Measurements from ENCODE around the gene CSF2RB.

Gene CSF2RB

DNA sequence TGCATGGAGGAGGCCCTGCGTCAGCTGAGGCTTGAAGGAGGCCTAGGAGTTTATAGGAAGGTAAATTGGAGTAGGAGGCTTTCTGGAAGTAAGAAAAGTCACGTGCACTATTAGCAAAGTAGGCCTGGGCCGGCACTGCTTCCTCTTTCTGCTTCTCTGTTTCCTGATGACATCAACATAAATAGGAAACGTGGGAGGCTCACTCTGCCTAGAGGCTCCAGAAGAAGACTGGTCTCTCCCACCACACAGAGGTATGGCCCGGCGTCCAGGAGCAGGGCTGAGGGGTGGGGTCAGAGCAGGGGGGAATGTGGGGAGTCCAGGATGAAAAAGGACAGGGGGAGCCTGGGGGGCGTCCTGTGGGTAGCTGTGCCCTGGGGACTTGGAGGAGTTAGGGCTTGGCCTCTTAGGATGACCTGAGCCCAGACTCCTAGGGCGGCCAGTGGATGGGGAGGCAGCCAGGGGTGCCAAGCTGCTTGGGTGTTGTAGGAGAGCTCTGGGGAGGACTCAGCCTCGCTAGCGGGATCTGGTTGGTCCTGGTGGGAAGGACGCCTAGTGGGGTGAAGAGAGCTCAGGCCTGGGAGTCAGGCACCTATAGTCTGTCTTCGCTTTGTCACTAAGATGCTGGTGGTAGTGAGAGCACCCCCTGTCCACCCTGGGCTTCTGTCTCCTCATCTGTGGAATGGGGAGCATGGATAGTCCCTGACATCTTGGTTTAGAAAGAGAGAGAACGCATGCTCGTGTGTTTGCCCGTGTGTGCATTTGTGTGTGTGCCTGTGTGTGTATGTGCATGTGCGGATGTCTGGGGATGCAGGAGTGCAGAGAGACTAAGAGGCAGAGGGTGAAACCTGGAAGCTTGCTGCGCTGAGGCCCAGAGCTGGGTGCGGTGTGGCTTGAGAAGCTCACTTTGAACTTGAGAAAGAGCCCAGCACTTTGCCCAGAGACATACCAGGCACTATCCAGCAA lies at the start of gene CSF2RB:
Gene CSF2RB, plus strand, starts transcription at position 202 of the 963 bp plus-strand sequence. CDS start 8,580 bp downstream, outside the sequence.
- no peak for DNase-seq

DNA sequence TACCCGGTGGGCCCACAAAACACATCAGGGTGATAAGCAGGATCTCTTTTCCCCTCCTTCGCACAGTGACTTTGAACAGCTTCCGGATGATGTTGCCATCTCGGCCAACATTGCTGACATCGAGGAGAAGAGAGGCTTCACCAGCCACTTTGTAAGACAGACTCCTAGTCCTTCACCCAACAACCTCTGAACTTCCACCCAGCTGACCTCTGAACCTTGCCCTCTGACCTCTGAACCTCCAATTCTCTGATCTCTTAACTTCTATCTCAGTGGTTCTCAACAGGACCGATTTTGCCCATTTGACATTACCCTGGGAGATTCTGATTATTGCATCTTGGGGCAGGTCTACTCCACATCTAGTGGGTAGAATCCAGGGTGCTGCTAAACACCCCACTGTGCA lies 49.4 kb upstream of the CSF2RB start:
- no peak for DNase-seq

DNA sequence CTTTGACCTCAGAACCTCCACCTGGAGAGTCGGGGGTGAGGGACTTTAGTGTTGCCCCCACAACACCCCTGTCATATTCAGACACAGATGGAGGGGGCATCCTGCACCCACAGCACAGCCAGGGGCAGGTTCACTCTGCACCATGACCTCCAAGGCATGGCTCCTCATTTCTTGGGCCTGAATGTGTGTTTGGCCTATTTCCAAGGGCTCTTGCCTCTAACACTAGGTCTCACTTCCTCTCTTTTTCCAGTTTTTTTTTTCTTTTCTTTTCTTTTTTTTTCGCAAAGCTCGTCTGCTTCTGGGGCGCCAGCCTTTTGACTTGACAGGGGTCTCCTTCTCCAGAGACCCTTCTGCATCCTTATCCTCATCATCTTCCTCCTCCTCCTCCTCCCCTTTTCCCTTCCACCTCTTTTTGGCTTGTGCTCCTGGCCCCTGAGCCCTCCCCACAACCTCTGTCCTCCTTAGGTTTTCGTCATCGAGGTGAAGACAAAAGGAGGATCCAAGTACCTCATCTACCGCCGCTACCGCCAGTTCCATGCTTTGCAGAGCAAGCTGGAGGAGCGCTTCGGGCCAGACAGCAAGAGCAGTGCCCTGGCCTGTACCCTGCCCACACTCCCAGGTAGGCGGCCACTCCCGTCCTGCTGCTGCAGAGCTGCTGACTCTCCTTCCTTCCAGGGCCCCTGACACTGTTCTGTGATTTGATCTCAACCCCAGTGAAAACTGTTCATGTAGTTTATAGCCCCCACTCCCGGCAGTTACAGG lies 48.8 kb upstream of the CSF2RB start:
- DNase-seq = no peak

- peak; percentile 90 for DNase-seq
These were observed 48.1 kb upstream of the CSF2RB start for GRCh38 chr22:36865346-36865745.

GRCh38 chr22:36867695-36868094 lies 45.7 kb upstream of the CSF2RB start:
- peak; percentile 17 for DNase-seq

DNA sequence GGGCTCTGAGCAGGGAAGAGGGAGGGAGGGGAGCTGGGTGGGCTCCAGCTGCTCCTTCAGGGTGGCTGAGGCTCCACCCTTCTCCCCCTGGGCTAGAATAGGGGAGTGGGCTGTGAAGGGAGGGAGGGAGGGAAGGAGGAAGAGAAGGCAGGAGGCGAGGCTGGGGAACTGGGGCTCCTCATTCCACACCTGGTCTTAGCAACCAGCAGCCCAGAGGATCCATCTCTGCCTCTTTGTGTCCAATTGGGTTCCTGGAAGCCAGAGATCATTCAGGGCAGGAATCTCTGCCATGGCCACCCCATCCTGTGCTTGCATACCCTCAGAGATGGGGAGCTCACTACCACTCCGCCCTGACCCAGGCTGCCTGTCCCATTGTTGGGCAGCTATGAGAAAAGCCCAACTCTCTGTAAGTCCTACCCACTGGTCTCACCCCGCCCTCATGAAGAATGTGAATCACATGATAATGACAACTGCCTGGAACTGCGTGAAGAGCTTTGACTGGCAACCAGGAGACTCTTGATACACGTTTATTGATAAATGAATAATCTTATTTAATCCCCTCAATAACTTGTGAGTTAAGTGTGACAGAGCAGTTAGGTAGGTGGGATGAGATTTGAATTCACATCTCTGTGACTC lies 44.8 kb upstream of the CSF2RB start:
- DNase-seq = no peak

DNA sequence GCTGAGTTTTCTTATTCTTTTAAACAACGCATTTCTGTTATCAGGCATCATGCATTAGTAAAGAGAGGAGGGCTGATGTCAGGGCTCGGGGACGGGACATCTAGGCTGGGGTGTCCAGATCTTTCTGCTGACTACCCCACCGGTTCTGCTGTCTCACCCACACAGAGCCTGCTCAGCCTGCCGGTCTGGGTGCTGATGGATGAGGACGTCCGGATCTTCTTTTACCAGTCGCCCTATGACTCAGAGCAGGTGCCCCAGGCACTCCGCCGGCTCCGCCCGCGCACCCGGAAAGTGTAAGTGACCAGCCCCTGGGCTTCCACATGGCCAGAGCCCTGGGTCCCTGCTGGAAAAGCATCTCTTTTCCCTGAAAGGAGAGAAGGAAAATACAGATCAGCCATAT lies 43.2 kb upstream of the CSF2RB start:
- DNase-seq = peak; percentile 79

DNA sequence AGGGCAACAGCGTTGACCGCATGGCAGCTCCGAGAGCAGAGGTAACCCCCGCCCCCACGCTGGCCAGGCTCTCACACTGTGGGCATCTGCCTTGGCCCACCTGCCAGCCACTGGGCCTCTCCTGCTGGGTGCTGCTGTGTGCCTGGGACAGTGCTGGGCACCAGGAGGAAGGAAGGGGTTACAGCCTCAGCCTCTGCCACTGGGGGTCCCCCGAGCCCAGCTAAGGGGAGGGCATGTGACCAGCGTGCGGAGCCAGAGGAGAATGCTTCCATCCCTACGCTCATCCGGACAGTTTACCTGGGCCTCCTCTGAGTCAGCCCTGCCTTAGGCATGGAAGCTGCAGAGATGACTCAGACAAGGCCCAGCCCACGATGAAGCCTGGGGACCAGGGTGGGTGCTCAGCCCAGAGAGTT lies 41.8 kb upstream of the CSF2RB start:
- DNase-seq = peak; percentile 84

- DNase-seq = peak; percentile 5
These were observed 41.3 kb upstream of the CSF2RB start for GRCh38 chr22:36872084-36872483.

- peak; percentile 40 for DNase-seq
These were observed 40.4 kb upstream of the CSF2RB start for GRCh38 chr22:36872866-36873498.

- peak; percentile 70 for DNase-seq
These were observed 39.7 kb upstream of the CSF2RB start for GRCh38 chr22:36873614-36874308.

- peak; percentile 73 for DNase-seq
These were observed 39.1 kb upstream of the CSF2RB start for GRCh38 chr22:36874309-36874696.

DNA sequence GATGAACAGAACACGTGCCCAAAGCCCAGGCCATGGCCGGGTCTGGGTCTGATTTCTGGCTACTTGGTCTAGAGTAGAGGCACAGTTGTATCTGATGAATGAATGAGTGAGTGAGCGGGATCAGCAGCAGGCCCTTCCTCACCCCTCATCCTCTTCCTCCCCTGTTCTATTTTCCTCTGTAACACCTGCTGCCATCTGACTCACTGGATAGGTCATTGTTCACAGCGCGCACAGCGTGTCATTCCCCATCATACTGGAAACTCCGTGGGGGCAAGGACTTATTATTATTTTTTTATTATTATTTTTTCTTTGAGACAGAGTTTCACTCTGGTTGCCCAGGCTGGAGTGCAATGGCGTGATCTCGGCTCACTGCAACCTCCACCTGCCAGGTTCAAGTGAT lies 38.7 kb upstream of the CSF2RB start:
- no peak for DNase-seq

DNA sequence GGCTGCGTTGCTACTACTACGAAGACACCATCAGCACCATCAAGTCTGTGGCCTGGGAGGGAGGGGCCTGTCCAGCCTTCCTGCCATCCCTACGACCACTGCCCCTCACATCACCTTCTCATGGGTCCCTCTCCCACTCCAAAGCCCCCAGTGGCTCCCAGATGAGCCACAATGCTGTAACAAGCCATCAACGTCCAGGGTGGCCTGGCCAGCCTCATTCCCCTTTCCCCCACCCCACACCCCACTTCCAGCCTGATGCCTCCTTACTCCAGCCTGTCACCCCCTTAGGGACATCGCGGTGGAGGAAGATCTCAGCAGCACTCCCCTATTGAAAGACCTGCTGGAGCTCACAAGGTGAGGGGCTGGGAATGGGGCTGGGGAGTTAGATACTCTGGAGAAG lies 37.7 kb upstream of the CSF2RB start:
- no peak for DNase-seq

GRCh38 chr22:36879775-36880174 lies 33.7 kb upstream of the CSF2RB start:
- peak; percentile 17 for DNase-seq

DNA sequence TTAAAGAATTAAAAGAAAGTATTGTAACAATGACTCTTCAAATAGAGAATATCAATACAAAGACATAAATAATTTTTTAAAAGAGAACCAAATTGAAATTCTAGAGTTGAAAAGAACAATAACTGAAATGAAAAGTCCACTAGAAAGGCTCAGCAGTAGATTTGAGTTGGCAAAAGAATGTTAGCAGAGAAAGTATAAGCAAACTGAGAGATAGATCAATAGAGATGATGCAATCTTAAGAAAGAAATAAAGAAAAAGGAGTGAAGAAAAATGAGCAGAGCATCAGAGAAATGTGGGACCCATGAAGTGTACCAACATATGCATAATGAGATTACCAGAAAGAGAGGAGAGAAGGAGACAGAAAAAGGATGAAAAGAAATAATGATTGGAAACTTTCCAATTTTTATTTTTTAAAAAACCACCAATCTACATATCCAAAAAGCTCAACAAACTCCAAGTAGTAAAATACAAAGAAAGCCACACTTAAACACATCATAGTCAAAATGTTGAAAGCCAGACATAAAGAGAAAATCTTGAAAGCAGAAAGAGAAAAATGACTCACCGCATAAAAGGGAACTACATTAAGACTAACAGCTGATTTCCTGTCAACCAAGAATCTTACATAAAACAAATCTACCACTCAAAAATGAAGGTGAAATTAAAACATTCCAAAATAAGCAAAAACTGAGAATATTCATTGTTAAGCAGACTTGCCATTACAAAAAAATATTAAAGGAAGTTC lies 31.8 kb upstream of the CSF2RB start:
- DNase-seq = no peak

GRCh38 chr22:36884349-36885158 lies 28.9 kb upstream of the CSF2RB start:
- no peak for DNase-seq

- peak; percentile 37 for DNase-seq
These were observed 28.0 kb upstream of the CSF2RB start for GRCh38 chr22:36885474-36885873.

DNA sequence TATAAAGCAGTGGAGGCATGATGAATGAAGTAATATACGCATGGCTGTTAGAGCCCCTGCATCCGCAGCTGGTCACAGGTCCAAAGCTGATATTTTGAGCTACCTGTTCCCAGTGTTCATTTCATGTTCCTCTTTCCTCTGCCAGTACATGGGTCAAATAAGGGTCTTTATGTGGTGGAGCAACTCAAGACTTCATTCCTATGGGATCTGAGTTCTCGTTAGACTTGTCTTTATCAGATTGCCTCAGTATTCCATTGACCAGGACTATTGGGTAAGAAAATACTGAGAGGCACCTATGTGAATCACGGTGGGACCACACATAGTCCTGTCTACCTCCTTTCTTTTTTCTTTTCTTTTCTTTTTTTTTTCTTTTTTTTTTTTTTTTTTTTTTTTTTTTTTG lies 27.4 kb upstream of the CSF2RB start:
- DNase-seq = no peak

GRCh38 chr22:36887162-36887561 lies 26.3 kb upstream of the CSF2RB start:
- no peak for DNase-seq

DNA sequence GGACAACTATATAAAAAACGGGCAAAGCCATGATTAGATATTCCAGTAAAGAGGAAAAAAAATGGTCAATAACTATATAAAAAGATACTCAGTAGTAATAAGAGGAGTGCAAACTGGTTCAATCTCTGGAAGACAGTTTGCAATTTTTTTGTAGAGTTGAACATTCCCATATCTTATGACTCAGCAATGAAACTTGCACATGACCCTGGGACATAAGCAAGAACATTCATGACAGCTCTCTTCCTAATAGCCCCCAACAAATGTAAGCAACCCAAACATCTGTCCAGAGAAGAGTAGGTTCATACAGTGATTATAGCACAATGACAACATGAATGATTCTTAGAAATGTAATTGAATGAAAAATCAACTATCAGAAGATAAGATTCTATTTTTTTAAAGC lies 21.8 kb upstream of the CSF2RB start:
- no peak for DNase-seq

All from islet precursor cell (in vitro differentiated cells).